Measurements from ENCODE around the gene RPSA.
"Not testable (repeated sequence)": the region's sequence is repeated elsewhere in the genome, so short reads cannot be mapped to it uniquely, and the experiment has no call there.

Gene RPSA

GRCh38 chr3:39419742-39420315, 13.3 kb downstream of the RPSA start:
- no peak for DNase-seq (ENCODE audit: low read depth in 2 of 2)

- DNase-seq (ENCODE audit: low read depth in 2 of 2): no peak
These were observed 14.0 kb downstream of the RPSA start for GRCh38 chr3:39420543-39420942.

DNA sequence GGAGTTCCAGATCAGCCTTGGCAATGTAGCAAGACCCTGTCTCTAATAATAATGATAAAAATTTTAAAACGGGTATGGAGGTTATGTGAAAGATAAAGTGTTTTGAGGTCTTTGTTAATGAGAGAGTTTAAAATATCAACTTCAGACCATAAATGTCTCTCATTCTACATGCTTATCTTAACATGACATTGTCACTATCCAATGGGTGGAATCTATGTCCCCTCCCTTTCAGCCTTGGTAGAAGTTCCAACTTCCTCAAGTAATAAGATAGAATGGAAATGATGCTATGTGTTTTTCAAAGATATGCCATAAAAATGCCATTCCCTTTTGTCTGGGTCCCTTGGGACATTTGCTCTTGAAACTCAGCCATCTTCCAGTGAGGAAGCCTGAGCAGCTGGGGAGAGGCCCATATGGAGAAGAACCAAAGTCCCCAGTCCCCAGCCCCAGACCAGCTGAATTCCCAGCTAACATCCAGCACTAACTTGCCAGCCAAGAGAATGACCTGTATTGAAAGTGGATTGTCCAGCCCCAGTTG, 17.0 kb downstream of the RPSA start:
- no peak for DNase-seq (ENCODE audit: low read depth in 2 of 2)

DNA sequence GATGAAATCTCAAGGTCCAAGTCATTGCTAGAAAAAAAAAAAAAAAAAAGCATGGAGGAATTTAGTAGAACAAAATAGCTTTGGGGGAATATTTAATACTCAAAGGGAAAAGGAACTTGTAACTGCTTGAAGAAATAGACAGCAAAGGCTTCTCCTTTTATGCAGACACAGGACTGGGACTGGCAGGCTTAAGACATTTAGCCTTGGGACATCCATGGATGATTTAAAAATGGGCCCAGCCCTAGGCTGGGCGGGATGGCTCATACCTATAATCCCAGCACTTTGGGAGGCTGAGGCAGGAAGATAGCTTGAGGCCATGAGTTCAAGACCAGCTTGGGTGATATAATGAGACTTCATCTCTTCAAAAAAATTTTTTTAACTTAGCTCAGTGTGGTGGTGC, 19.8 kb downstream of the RPSA start:
- no peak for DNase-seq (ENCODE audit: low read depth in 2 of 2)

DNA sequence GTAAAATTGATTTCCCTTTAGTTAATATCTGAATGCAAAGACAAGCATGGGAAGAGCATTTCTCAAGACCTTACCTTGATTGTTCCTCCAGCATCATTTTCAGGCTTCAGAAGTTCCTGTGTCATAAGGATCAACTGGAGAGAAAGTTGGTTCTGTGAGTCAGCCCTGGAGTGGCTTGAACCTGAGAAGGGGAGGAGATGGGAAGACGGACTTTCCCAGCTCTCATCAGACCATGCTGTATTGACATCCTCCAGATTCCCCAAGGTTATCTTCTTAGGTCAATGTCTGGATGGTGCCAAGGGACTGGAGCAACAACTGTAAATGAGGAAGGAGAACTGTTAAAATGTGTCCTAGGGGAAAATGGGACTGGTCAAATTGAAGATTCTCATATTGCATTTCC, 21.0 kb downstream of the RPSA start:
- DNase-seq (ENCODE audit: low read depth in 2 of 2): no peak

DNA sequence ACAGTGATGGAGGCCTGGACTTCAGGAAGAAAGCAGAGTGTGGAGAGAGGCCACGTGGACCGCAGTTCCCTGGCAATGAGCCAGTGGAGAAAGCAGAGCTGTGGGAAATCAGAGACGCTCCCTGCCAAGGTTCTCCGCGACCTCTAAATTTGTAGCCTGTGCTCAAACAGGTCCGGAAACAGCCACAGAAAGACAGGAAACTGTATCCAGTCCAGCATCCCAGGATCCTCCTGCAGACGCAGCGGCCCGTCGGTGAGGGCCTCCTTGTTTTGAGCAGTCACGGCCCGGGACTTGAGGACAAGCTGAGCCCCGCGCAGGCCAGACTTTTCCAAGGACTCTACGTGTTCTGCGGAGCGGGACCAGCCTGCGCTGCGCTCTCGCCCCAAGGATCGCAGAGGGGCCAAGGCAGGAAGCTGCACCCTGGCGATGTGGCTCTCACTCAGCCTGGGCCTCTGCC, 22.3 kb downstream of the RPSA start:
- DNase-seq (ENCODE audit: low read depth in 2 of 2): no peak

- no peak for DNase-seq (ENCODE audit: low read depth in 2 of 2)
These were observed 22.9 kb downstream of the RPSA start for GRCh38 chr3:39429466-39429865.

- DNase-seq (ENCODE audit: low read depth in 2 of 2): no peak
These were observed 25.8 kb downstream of the RPSA start for GRCh38 chr3:39432342-39432741.

DNA sequence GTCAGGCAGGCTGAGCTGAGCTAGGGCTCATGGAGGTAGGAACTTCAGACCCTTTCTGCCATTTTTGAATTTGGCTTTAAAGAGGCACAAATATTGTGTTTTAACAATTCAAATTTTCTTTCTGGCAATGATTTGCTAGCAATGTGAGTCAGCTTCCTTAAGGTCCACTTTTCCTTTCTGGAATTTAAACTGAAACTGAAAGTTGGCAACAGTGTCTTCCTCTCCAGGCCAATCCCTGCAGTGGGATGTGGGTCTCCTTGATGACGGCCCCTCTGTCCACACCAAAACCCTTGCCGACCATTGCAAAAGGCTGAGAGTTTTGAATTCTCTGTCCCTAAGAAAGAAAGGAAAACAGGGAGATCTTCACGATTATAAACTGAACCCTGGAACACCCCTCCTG, 27.1 kb downstream of the RPSA start:
- DNase-seq (ENCODE audit: low read depth in 2 of 2): no peak

DNA sequence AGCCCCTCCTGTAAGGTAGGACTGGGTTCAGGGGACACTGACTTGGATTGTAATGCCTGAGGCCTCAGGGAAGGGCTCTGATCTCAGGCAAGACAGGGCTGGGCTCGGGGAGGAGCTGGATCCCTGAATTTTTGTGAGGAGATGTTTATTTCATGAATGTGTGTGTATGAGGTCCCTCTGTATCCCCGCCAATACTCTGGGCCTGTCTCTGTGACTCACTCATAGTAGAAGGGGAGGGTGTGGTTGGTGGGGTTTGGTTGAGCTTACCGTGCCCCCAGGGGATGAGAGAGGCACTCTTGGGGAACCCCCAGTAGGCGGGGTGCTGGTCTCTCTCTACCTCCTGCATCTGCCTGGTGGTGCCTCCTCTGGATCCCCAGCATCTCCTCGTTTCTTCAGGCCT, 28.1 kb downstream of the RPSA start:
- no peak for DNase-seq (ENCODE audit: low read depth in 2 of 2)

GRCh38 chr3:39435006-39435748, 28.7 kb downstream of the RPSA start:
- no peak for DNase-seq (ENCODE audit: low read depth in 2 of 2)

DNA sequence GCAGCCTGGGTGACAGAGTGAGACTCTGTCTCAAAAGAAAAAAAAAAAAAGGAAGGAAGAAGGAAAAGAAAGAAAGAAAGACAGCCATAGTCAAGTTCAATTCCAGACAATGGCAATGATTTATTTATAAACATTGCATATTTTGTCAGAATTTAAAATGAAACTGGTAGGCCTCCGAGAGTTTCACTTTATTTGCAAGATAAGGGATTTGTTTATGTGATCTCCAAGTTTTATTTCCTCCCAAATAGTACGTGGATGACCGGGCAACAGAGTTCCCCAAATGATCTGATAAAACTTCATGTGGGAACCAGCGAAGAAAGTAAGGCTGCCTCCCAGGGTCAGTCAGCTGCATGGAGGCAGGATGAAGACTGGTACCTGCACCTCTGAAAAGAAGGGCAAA, 32.4 kb downstream of the RPSA start:
- no peak for DNase-seq (ENCODE audit: low read depth in 2 of 2)

- DNase-seq (ENCODE audit: low read depth in 2 of 2): no peak
These were observed 33.8 kb downstream of the RPSA start for GRCh38 chr3:39440316-39440715.

DNA sequence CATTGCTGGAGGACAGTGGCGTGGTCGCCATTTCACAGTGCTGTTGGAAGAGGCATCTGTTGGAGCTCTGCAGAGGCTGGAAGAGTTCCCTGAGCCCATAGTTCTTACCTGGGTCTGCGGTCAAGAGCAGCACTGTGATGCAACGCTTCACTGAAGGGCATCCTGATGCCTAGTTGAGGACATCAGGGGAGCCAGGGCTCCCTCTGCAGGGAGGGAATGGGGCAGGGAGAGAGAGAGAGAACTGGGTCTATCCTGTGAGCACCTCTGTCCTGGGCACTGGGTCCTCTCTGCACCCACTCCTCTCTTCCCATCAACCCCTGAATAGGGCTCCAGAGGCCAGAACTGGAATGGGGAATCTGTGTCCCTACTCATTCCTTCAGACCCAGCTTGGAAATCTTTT, 37.0 kb downstream of the RPSA start:
- no peak for DNase-seq (ENCODE audit: low read depth in 2 of 2)

GRCh38 chr3:39445927-39446326, 39.4 kb downstream of the RPSA start:
- DNase-seq (ENCODE audit: low read depth in 2 of 2): no peak

DNA sequence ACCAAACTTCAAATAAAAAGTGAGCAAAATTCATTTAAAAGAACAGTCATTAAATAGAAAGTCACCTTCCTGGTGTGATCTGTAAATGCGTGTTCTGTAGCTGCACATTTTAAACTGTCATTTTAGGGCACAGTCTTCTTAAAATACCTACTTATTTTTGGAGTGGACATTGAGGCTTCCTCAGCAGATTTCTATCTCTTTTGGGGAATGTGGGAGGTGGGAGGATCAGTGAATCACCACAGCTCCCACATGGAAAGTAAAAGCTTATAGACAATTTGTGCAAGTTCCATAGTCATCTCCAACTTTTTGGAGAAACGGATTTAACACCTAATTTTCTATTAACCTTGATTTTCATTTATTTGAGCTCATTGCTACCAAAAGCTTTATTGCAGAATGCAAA, 39.9 kb downstream of the RPSA start:
- DNase-seq (ENCODE audit: low read depth in 2 of 2): no peak

GRCh38 chr3:39447637-39448483, 41.3 kb downstream of the RPSA start:
- DNase-seq (ENCODE audit: low read depth in 2 of 2): peak in 1 of 2 donors; percentile 57

DNA sequence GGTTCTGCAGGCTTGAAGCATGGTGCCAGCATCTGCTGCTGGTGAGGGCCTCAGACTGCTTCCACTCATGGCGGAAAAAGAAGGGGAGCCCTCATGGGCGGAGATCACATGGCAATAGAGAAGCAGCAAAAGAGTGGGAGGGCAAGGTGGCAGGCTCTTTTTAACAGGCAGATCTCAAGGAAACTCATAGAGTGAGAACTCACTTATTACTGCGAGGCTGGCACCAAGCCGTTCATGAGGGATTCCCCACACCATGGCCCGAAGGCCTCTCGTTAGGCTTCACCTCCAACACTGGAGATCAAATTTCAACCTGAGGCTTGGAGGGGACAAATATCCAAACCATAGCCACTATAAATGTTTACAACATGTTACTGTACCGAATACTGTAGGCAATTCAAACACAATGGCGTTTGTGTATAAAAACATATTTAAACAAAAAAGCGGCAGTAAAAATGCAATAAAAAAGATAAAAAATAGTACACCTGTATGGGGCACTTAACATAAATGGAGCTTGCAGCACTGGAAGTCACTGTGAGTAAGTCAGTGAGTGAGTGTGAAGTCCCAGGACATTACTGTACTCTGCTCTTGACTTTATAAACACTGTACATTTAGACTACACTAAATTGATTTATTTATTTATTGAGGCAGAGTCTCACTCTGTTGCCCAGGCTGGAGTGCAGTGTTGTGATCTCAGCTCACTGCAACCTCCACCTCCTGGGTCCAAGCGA, 42.1 kb downstream of the RPSA start:
- no peak for DNase-seq (ENCODE audit: low read depth in 2 of 2)

DNA sequence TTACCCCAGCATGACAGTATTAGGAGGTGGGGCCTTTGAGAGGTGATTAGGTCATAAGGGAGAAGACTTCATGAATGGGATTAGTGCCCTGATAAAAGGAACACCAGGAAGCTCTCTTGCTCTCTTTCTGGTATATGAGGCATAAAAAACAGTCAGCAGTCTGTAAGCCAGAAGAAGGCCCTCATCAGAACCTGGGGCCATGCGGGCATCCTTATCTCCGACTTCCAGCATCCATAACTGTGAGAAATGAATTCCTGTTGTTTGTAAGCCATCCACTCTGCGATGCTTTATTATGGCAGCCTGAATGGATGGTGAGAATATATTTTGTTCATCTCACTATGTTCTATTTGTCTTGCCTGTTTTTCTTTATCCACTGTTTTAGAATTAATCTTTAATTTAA, 43.3 kb downstream of the RPSA start:
- DNase-seq (ENCODE audit: low read depth in 2 of 2): no peak

GRCh38 chr3:39453134-39453533, 46.6 kb downstream of the RPSA start:
- DNase-seq (ENCODE audit: low read depth in 2 of 2): no peak

- DNase-seq (ENCODE audit: low read depth in 2 of 2): not testable (repeated sequence)
These were observed 47.4 kb downstream of the RPSA start for GRCh38 chr3:39453872-39454271.
